Stomach (tissue), 4 donors: ENCODE data around the gene RMND5A.

Experiments
- EP300 ChIP-seq: sonication (generic); formaldehyde crosslinking; IDR thresholded peaks from one replicate; pipeline ENCODE4 v1.6.1; 2017; ENCODE audit warnings: antibody characterized with exemption
- POLR2A ChIP-seq, 4 donors: fragments of 450-650 bp; IDR thresholded peaks; one replicate each; pipeline ENCODE4 v1.6.1; 2016; ENCODE audit warnings: antibody characterized with exemption in 4 of 4, control low read depth in 2 of 4, mild to moderate bottlenecking in 1 of 4, moderate library complexity in 1 of 4
- POLR2AphosphoS5 ChIP-seq, 3 donors: sonication (generic); formaldehyde crosslinking; IDR thresholded peaks; one replicate each; pipeline ENCODE4 v1.6.1; 2016; ENCODE audit warnings: antibody characterized with exemption in 3 of 3
- TF ChIP-seq, protein P1 (sequence below), 7 experiments: fragments of 450-650 bp in 4 of 7; fragments of 200-600 bp in 3 of 7; sonication (generic) in 3 of 7; IDR thresholded peaks; one replicate each; pipeline ENCODE4 v1.5.1; 2016 to 2019; ENCODE audit warnings: antibody characterized with exemption in 7 of 7, control low read depth in 2 of 7, mild to moderate bottlenecking in 1 of 7

- TF ChIP-seq, protein P1, sequence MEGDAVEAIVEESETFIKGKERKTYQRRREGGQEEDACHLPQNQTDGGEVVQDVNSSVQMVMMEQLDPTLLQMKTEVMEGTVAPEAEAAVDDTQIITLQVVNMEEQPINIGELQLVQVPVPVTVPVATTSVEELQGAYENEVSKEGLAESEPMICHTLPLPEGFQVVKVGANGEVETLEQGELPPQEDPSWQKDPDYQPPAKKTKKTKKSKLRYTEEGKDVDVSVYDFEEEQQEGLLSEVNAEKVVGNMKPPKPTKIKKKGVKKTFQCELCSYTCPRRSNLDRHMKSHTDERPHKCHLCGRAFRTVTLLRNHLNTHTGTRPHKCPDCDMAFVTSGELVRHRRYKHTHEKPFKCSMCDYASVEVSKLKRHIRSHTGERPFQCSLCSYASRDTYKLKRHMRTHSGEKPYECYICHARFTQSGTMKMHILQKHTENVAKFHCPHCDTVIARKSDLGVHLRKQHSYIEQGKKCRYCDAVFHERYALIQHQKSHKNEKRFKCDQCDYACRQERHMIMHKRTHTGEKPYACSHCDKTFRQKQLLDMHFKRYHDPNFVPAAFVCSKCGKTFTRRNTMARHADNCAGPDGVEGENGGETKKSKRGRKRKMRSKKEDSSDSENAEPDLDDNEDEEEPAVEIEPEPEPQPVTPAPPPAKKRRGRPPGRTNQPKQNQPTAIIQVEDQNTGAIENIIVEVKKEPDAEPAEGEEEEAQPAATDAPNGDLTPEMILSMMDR (IDR thresholded peaks at IDR 0.05), result no peak
- TF ChIP-seq POLR2A (IDR thresholded peaks at IDR 0.05), result no peak
- TF ChIP-seq POLR2AphosphoS5 (IDR thresholded peaks at IDR 0.05), result no peak
- TF ChIP-seq EP300, result no peak
Measured at GRCh38 chr2:86787736-86788135, 67.6 kb downstream of the RMND5A start.
